SH-SY5Y (cell line): ENCODE results near the gene FBXO17.

Experiments used
- GATA2 ChIP-seq: IDR thresholded peaks from 2 replicates; pipeline ENCODE4 v1.6.1; 2011; ENCODE audit warnings: mild to moderate bottlenecking, low read depth, low read length
- GATA3 ChIP-seq: IDR thresholded peaks from 2 replicates; pipeline ENCODE4 v1.6.1; 2011; ENCODE audit warnings: low read depth, mild to moderate bottlenecking, low read length, moderate library complexity

DNA sequence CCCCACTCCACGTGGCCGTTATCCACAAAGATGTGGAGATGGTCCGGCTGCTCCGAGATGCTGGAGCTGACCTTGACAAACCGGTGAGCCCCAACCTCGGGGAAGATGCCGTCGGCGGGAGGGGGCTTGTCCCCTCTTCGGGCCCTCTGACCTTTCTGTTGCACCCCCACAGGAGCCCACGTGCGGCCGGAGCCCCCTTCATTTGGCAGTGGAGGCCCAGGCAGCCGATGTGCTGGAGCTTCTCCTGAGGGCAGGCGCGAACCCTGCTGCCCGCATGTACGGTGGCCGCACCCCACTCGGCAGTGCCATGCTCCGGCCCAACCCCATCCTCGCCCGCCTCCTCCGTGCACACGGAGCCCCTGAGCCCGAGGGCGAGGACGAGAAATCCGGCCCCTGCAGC lies 68.3 kb downstream of the FBXO17 start:
- TF ChIP-seq GATA2 (no peak), GATA3 (no peak)
